ENCODE measurements around the gene RHOJ. TPM values are rescaled to one million over a fixed set of nuclear protein-coding genes. Genes with fewer than 3 reads are reported as not detected.

RHOJ gene
- total RNA-seq, 1 experiment from 2014 or later: not detected

- CTCF ChIA-PET: no interaction called here
- H3K9me2 ChIP-seq (ENCODE audit: insufficient read depth): no peaks in the 10 kb centered on the region
- no peak overlapping the region for H2AFZ ChIP-seq (ENCODE audit: low read depth, low read length, poor library complexity, severe bottlenecking)
- ATAC-seq (no peak), DNase-seq (ENCODE audit: low read depth, low spot score) (no peak)
- H3K79me2 ChIP-seq (ENCODE audit: insufficient read depth, low read length): no peaks in the 10 kb centered on the region
- H3K9ac ChIP-seq (ENCODE audit: low read length): no peak overlapping the region
- H3K9me3 ChIP-seq (ENCODE audit: control insufficient read depth in 1 of 2, insufficient read depth in 1 of 2, low read depth in 1 of 2, low read length in 2 of 2): no peaks in the 10 kb centered on the region
- POLR2A ChIA-PET: no interaction called here
- no TSS peak for BruUV-seq (replicated peaks)
- TF ChIP-seq SIN3A (IDR thresholded peaks at IDR 0.05; ENCODE audit: low read depth) (no peak), CTCF (IDR thresholded peaks at IDR 0.05 in 2 of 3, conservative IDR thresholded peaks at IDR 0.05 in 1 of 3; ENCODE audit: borderline replicate concordance in 1 of 3, insufficient read depth in 1 of 3, low read depth in 2 of 3, low read length in 2 of 3) (no peak), SP1 (IDR thresholded peaks at IDR 0.05; ENCODE audit: low read depth) (no peak), RAD21 (IDR thresholded peaks at IDR 0.05; ENCODE audit: low read depth) (no peak), ZFX (IDR thresholded peaks at IDR 0.05) (no peak), FOSL1 (IDR thresholded peaks at IDR 0.05; ENCODE audit: low read depth) (no peak), EZH2phosphoT487 (IDR thresholded peaks at IDR 0.05; ENCODE audit: borderline replicate concordance) (no peak), SRF (IDR thresholded peaks at IDR 0.05; ENCODE audit: low read depth) (no peak), MAX (IDR thresholded peaks at IDR 0.05) (no peak), CEBPB (IDR thresholded peaks at IDR 0.05; ENCODE audit: low read depth) (no peak), EGR1 (IDR thresholded peaks at IDR 0.05; ENCODE audit: low read depth) (no peak), JUND (IDR thresholded peaks at IDR 0.05) (no peak), ELF1 (IDR thresholded peaks at IDR 0.05; ENCODE audit: borderline replicate concordance, low read depth) (no peak), POLR2A (IDR thresholded peaks at IDR 0.05; ENCODE audit: borderline replicate concordance, extremely low read depth, insufficient read depth, insufficient read length) (no peak), TCF7L2 (IDR thresholded peaks at IDR 0.05; ENCODE audit: borderline replicate concordance, extremely low read depth, insufficient read depth, insufficient read length) (no peak), YY1 (IDR thresholded peaks at IDR 0.05; ENCODE audit: extremely low read depth, insufficient replicate concordance, low read depth, low read length) (no peak), ZBTB33 (IDR thresholded peaks at IDR 0.05; ENCODE audit: extremely low read depth, insufficient replicate concordance, low read length) (no peak), ATF3 (IDR thresholded peaks at IDR 0.05) (no peak), ZNF274 (IDR thresholded peaks at IDR 0.05; ENCODE audit: low read depth, low read length) (no peak), REST (IDR thresholded peaks at IDR 0.05; ENCODE audit: low read depth) (no peak)
- intact Hi-C loops (cut with micrococcal nuclease): no loop called here
- H3K27me3 ChIP-seq (ENCODE audit: insufficient read depth, low read length): peaks cover 81% of the 10 kb centered on the region
- RAD21 ChIA-PET (ENCODE audit: low non-redundant PET in 1 of 2, low total read pairs in 2 of 2, uncharacterized antibody in 2 of 2, unreplicated experiment in 2 of 2): no interaction called here
- no peak overlapping the region for H3K4me2 ChIP-seq (ENCODE audit: low read length)
- H4K20me1 ChIP-seq (ENCODE audit: insufficient read depth): no peaks in the 10 kb centered on the region
- H3K36me3 ChIP-seq (ENCODE audit: control insufficient read depth in 1 of 2, insufficient read depth in 2 of 2, low read length in 2 of 2): no peaks in the 10 kb centered on the region
- no peak overlapping the region for H3K27ac ChIP-seq (ENCODE audit: low read depth, low read length)
- H3K4me1 ChIP-seq (ENCODE audit: control insufficient read depth in 1 of 2, insufficient read depth in 2 of 2, low read length in 2 of 2): no peaks in the 10 kb centered on the region
- H3K4me3 ChIP-seq (replicated peaks in 1 of 2; ENCODE audit: low read depth in 1 of 2, low read length in 2 of 2): no peak overlapping the region
Measured at GRCh38 chr14:63287666-63288483, 83.6 kb downstream of the RHOJ start.
